IPS-18c (cell line): ENCODE results near the gene ALX3.

ENCODE experiments used
- H3K4me3 ChIP-seq: 2 replicates; pipeline ENCODE4 v1.7.0; 2013; ENCODE audit warnings: low read depth, mild to moderate bottlenecking, low read length, moderate library complexity; ENCODE audit not compliant: insufficient read depth
- H3K9me3 ChIP-seq: one replicate; pipeline ENCODE4 v1.6.1; 2013; ENCODE audit warnings: mild to moderate bottlenecking, low read length, moderate library complexity; ENCODE audit not compliant: control insufficient read depth, insufficient read depth

The ALX3 gene

GRCh38 chr1:110058591-110058990, 11.9 kb downstream of the ALX3 start:
- Histone ChIP-seq H3K9me3 (peaks cover 2% of the 10 kb centered on the region), H3K4me3 (no peak overlapping the region)

- Histone ChIP-seq H3K4me3 (no peak overlapping the region), H3K9me3 (peaks cover 2% of the 10 kb centered on the region)
Observed at GRCh38 chr1:110057963-110058518, 12.4 kb downstream of the ALX3 start.

DNA sequence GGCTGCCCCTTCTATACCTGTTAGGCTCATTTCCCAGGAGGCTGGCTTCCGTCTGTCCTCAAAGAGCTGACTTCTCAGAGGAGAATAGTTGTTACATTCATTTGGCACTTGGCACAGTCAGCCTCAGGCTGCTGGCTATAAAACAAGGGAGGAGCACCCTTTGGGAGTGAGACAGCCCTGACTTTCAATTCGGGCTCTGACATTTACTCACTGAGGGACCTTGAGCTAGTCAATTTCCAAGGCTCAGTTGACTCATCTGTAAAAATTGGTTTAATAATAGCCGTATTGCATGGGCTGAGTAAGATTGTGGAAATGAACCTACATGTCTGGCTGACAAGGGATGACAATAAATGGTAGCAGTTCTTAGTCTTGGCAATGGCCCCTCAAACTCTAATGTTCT, 13.7 kb downstream of the ALX3 start:
- Histone ChIP-seq H3K4me3 (no peak overlapping the region), H3K9me3 (peaks cover 2% of the 10 kb centered on the region)

- Histone ChIP-seq H3K4me3 (no peak overlapping the region), H3K9me3 (peaks cover 2% of the 10 kb centered on the region)
Observed at GRCh38 chr1:110056285-110056683, 14.2 kb downstream of the ALX3 start.

DNA sequence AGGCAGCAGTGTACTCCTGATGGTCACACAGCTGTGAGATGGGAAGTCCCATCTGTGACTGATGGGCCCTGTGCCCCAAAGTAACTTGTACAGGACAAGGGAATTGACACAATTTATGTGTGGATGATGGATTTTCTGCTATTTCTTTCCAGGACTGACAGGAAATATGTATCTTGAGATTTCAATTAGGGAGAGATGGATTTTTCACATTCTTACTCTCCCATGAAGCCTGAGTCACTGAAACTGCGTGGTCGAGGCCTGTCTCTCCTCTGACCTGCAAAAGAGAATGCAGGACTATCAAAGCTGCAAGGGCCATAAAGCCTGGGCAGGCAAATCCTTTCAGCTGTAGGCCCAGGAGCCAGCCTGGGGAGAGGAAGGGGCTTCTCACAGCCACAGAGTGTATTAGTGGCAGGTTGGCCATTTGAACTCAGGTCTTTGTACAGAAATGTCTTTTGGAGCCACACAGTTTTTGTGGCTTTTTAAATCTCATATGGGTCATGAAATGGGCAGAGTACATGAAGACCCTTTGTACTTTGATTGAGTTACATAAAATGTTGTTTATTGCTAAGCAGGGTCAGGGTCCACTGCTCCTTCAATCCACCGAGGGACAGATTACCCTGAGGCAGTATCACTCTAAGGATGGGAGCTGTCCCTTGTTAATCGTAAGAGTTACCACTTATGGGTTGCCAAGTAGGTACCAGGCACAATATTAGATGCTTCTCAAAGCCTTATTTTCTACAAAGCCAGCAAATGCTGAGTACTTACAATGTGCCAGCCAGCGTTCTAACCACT, 14.8 kb downstream of the ALX3 start:
- H3K4me3 ChIP-seq = no peak overlapping the region
- H3K9me3 ChIP-seq = peaks cover 2% of the 10 kb centered on the region

GRCh38 chr1:110053552-110054428, 16.7 kb downstream of the ALX3 start:
- Histone ChIP-seq H3K9me3 (no peaks in the 10 kb centered on the region), H3K4me3 (no peak overlapping the region)

GRCh38 chr1:110051262-110051648, 19.2 kb downstream of the ALX3 start:
- Histone ChIP-seq H3K4me3 (no peak overlapping the region), H3K9me3 (no peaks in the 10 kb centered on the region)

GRCh38 chr1:110050602-110051261, 19.7 kb downstream of the ALX3 start:
- Histone ChIP-seq H3K9me3 (no peaks in the 10 kb centered on the region), H3K4me3 (no peak overlapping the region)

GRCh38 chr1:110049801-110050601, 20.5 kb downstream of the ALX3 start:
- no peaks in the 10 kb centered on the region for H3K9me3 ChIP-seq

GRCh38 chr1:110048923-110049601, 21.4 kb downstream of the ALX3 start:
- Histone ChIP-seq H3K4me3 (no peak overlapping the region), H3K9me3 (no peaks in the 10 kb centered on the region)

More at GRCh38 chr1:110049801-110050601, 20.5 kb downstream of the ALX3 start:
- H3K4me3 ChIP-seq = no peak overlapping the region

DNA sequence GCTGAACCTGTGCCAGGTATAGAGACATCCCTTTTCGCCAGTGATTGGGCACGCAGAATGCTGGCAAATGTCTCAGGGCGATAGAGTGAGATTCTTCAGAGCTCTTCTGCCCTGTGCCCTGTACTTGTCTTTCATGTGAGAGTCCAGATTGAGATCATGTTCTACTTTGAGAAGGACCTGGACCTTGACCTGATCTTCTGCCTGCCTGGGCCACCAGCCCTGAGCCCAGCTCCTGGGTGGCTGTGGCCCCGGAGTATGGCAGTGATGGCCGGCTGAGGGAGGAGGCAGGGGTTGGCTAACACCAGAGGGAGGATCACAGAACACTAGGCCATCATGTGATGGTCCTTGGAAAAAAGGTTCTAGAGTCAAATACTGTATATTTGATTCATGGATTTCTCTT, 22.2 kb downstream of the ALX3 start:
- Histone ChIP-seq H3K4me3 (no peak overlapping the region), H3K9me3 (no peaks in the 10 kb centered on the region)

- Histone ChIP-seq H3K9me3 (no peaks in the 10 kb centered on the region), H3K4me3 (no peak overlapping the region)
Observed at GRCh38 chr1:110047463-110047862, 23.0 kb downstream of the ALX3 start.

DNA sequence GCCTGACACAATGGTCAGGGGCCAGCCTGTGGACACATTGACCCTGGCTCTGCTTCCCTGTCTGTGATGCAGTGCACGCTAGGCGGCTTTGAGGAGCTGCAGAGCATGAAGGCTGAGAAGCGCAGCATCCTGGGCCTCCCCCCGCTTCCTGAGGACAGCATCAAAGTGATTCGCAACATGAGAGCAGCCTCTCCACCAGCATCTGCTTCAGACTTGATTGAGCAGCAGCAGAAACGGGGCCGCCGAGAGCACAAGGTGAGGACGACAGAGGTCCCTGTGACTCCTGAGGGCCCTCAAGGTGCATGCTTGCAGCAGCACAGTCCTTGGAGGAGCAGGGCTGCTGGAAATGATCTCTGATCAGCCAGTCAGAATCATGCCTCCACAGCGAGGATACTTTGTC, 27.5 kb downstream of the ALX3 start:
- Histone ChIP-seq H3K4me3 (no peak overlapping the region), H3K9me3 (no peaks in the 10 kb centered on the region)

- H3K9me3 ChIP-seq = no peaks in the 10 kb centered on the region
- no peak overlapping the region for H3K4me3 ChIP-seq
Observed at GRCh38 chr1:110040548-110040947, 29.9 kb downstream of the ALX3 start.

GRCh38 chr1:110039641-110040040, 30.8 kb downstream of the ALX3 start:
- H3K4me3 ChIP-seq = no peak overlapping the region

DNA sequence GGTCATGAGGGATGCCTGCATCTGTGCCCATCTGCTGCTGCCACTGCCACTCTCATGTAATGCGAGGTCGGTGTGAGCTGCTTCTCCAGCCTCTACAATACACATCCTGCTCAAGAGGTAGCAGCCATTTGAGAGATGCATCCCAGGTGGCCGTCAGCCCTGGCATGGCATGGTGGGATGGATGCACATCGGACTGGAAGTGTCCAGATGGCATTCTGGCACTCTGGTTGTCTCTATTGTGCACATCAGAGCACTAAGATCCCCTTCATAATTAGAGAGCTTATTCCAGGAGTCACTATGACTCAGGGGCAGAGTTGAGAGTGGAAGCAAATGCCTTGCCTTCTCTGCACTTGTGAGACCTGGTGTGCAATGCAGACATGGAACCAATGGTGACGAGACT, 32.2 kb downstream of the ALX3 start:
- H3K9me3 ChIP-seq = no peaks in the 10 kb centered on the region
- no peak overlapping the region for H3K4me3 ChIP-seq

More at GRCh38 chr1:110039641-110040040, 30.8 kb downstream of the ALX3 start:
- no peaks in the 10 kb centered on the region for H3K9me3 ChIP-seq
